Neural cell (in vitro differentiated cells): ENCODE measurements around the gene WDR37. TPM values are rescaled to one million over a fixed set of nuclear protein-coding genes. Genes with fewer than 3 reads are reported as not detected.

Source experiments
- H2AFZ ChIP-seq: fragments of 200-600, 300-800 bp; sonication (generic), shearing (Covaris generic); 2 replicates; pipeline ENCODE4 v1.6.0; 2014; ENCODE audit warnings: low read depth, mild to moderate bottlenecking, antibody characterized with exemption, low read length, moderate library complexity
- H3F3A ChIP-seq: fragments of 200-600 bp; shearing (Covaris generic); 2 replicates; pipeline ENCODE4 v1.6.1; 2016; ENCODE audit warnings: mild to moderate bottlenecking, moderate library complexity, mixed read lengths, antibody characterized with exemption, low read length; ENCODE audit not compliant: insufficient read depth, poor library complexity, severe bottlenecking
- H3K27ac ChIP-seq: fragments of 200-600, 300-800 bp; sonication (generic), shearing (Covaris generic); 2 replicates; pipeline ENCODE4 v1.5.1; 2014; ENCODE audit warnings: mild to moderate bottlenecking, low read length, moderate library complexity
- H3K27me3 ChIP-seq: fragments of 300-800, 200-600 bp; sonication (generic), shearing (Covaris generic); 2 replicates; pipeline ENCODE4 v1.6.0; 2014; ENCODE audit warnings: mild to moderate bottlenecking, low read depth, low read length, moderate library complexity; ENCODE audit not compliant: insufficient read depth
- H3K36me3 ChIP-seq: fragments of 300-800, 200-600 bp; sonication (generic), shearing (Covaris generic); 2 replicates; pipeline ENCODE4 v1.5.1; 2014; ENCODE audit warnings: mild to moderate bottlenecking, antibody characterized with exemption, low read length, moderate library complexity; ENCODE audit not compliant: insufficient read depth
- H3K4me2 ChIP-seq: fragments of 300-800, 200-600 bp; sonication (generic), shearing (Covaris generic); 2 replicates; pipeline ENCODE4 v1.6.0; 2014; ENCODE audit warnings: mild to moderate bottlenecking, low read length
- H3K4me3 ChIP-seq: fragments of 300-800, 200-600 bp; sonication (generic), shearing (Covaris generic); 2 replicates; pipeline ENCODE4 v1.5.1; 2014; ENCODE audit warnings: mild to moderate bottlenecking, low read length, moderate library complexity
- H3K79me2 ChIP-seq: fragments of 200-600 bp; shearing (Covaris generic); replicated peaks from 2 replicates; pipeline ENCODE4 v1.6.0; 2014; ENCODE audit warnings: mild to moderate bottlenecking, low read length, moderate library complexity; ENCODE audit not compliant: insufficient read depth
- H3K9ac ChIP-seq: fragments of 300-800, 200-600 bp; sonication (generic), shearing (Covaris generic); 2 replicates; pipeline ENCODE4 v1.6.1; 2016; ENCODE audit warnings: mild to moderate bottlenecking, low read length, mixed read lengths
- H3K9me2 ChIP-seq: fragments of 200-600 bp; shearing (Covaris generic); 2 replicates; pipeline ENCODE4 v1.6.1; 2016; ENCODE audit warnings: mild to moderate bottlenecking, low read length, mixed read lengths; ENCODE audit not compliant: insufficient read depth
- H3K9me3 ChIP-seq: fragments of 200-600, 300-800 bp; sonication (generic), shearing (Covaris generic); 2 replicates; pipeline ENCODE4 v1.6.1; 2016; ENCODE audit warnings: mild to moderate bottlenecking, mixed run types, low read length, moderate library complexity, mixed read lengths
- H4K20me1 ChIP-seq: fragments of 200-600 bp; shearing (Covaris generic); 2 replicates; pipeline ENCODE4 v1.6.1; 2016; ENCODE audit warnings: mild to moderate bottlenecking, mixed run types; ENCODE audit not compliant: insufficient read depth
- CTCF ChIP-seq: fragments of 450-650 bp; IDR thresholded peaks from 2 replicates; pipeline ENCODE4 v1.5.1; 2014; ENCODE audit warnings: antibody characterized with exemption, mild to moderate bottlenecking, moderate library complexity; ENCODE audit not compliant: poor library complexity, severe bottlenecking
- EP300 ChIP-seq: fragments of 450-650 bp; conservative IDR thresholded peaks from 2 replicates; pipeline ENCODE4 v1.6.1; 2014; ENCODE audit warnings: antibody characterized with exemption, mild to moderate bottlenecking, moderate library complexity; ENCODE audit not compliant: poor library complexity, severe bottlenecking
- EZH2 ChIP-seq: fragments of 200-600, 300-800 bp; shearing (Covaris generic), sonication (generic); IDR thresholded peaks from 2 replicates; pipeline ENCODE4 v1.6.1; 2014; ENCODE audit warnings: antibody characterized with exemption, low read length, borderline replicate concordance, mild to moderate bottlenecking; ENCODE audit not compliant: insufficient read depth, poor library complexity, severe bottlenecking
- MXI1 ChIP-seq: fragments of 450-650 bp; conservative IDR thresholded peaks from 2 replicates; pipeline ENCODE4 v1.6.1; 2014; ENCODE audit warnings: antibody characterized with exemption, mild to moderate bottlenecking; ENCODE audit not compliant: poor library complexity, severe bottlenecking
- POLR2AphosphoS5 ChIP-seq: IDR thresholded peaks from 2 replicates; pipeline ENCODE4 v1.6.1; 2012
- RAD21 ChIP-seq: fragments of 450-650 bp; conservative IDR thresholded peaks from 2 replicates; pipeline ENCODE4 v1.6.1; 2014; ENCODE audit warnings: antibody characterized with exemption, mild to moderate bottlenecking, moderate library complexity
- REST ChIP-seq: IDR thresholded peaks from 2 replicates; pipeline ENCODE4 v1.6.1; 2012; ENCODE audit warnings: borderline replicate concordance
- SMC3 ChIP-seq: fragments of 450-650 bp; conservative IDR thresholded peaks from 2 replicates; pipeline ENCODE4 v1.6.1; 2014; ENCODE audit warnings: antibody characterized with exemption, mild to moderate bottlenecking, moderate library complexity; ENCODE audit not compliant: poor library complexity
- TAF1 ChIP-seq: IDR thresholded peaks from 2 replicates; pipeline ENCODE4 v1.6.1; 2012; ENCODE audit warnings: low read depth
- polyA plus RNA-seq: library from polyadenylated mRNA; depleted of rRNA; stranded (reverse); fragments of >200 nt; gene quantifications from 2 replicates; pipeline ENCODE4 v1.2.3, GENCODE V29; 2014

WDR37 gene
- polyA plus RNA-seq, 1 donor from 2014 or later = 32.3 TPM

- H3K79me2 ChIP-seq = peaks cover 74% of the 10 kb centered on the region
- no peak for TF ChIP-seq CTCF
- no peak for TF ChIP-seq REST
- TF ChIP-seq SMC3 = no peak
- no peak for TF ChIP-seq TAF1
- TF ChIP-seq RAD21 = no peak
- no peak for TF ChIP-seq EZH2
- no peak for TF ChIP-seq EP300
- TF ChIP-seq MXI1 = no peak
- no peak for TF ChIP-seq POLR2AphosphoS5
Observed at GRCh38 chr10:1050145-1050544, 6.0 kb upstream of the WDR37 start.

GRCh38 chr10:1050554-1050953 is 5.6 kb upstream of the WDR37 start:
- Histone ChIP-seq H3K36me3 (no peaks in the 10 kb centered on the region), H3K4me3 (peak overlapping the region; percentile 81), H3K27ac (peak overlapping the region; percentile 99), H4K20me1 (peaks cover 6% of the 10 kb centered on the region), H3K27me3 (no peaks in the 10 kb centered on the region), H3K4me2 (peak overlapping the region; percentile 72), H3K9ac (peak overlapping the region; percentile 96), H3K9me3 (no peaks in the 10 kb centered on the region), H3K9me2 (no peaks in the 10 kb centered on the region), H2AFZ (no peak overlapping the region), H3F3A (peaks cover 5% of the 10 kb centered on the region), H3K79me2 (peaks cover 74% of the 10 kb centered on the region)
- TF ChIP-seq MXI1 = no peak
- TF ChIP-seq POLR2AphosphoS5 = no peak
- TF ChIP-seq TAF1 = no peak
- TF ChIP-seq EP300 = no peak
- TF ChIP-seq CTCF = no peak
- TF ChIP-seq EZH2 = no peak
- no peak for TF ChIP-seq REST
- TF ChIP-seq RAD21 = no peak

More at GRCh38 chr10:1050145-1050544, 6.0 kb upstream of the WDR37 start:
- H3K9ac ChIP-seq = peak overlapping the region; percentile 96
- peak overlapping the region; percentile 72 for H3K4me2 ChIP-seq
- peaks cover 5% of the 10 kb centered on the region for H3F3A ChIP-seq
- H3K36me3 ChIP-seq = no peaks in the 10 kb centered on the region
- no peaks in the 10 kb centered on the region for H3K9me2 ChIP-seq
- peaks cover 6% of the 10 kb centered on the region for H4K20me1 ChIP-seq
- no peaks in the 10 kb centered on the region for H3K27me3 ChIP-seq
- H3K9me3 ChIP-seq = no peaks in the 10 kb centered on the region
- H3K4me3 ChIP-seq = peak overlapping the region; percentile 81
- H2AFZ ChIP-seq = no peak overlapping the region
- H3K27ac ChIP-seq = peak overlapping the region; percentile 99
